Stomach (tissue), 9 donors: ENCODE data around the gene AFAP1. TPM values are rescaled to one million over a fixed set of nuclear protein-coding genes. Genes with fewer than 3 reads are reported as not detected.
A peak's percentile ranks its signal among the peaks of the same experiment; 100 is the strongest.

Experiments
- DNase-seq, 2 donors: peaks; one replicate each; pipeline versions ENCODE4 v3.0.0 to v3.0.0-alpha.2; 2013 to 2019
- H3K27ac ChIP-seq, 5 donors: fragments of 200-600 bp in 4 of 5; sonication (generic) in 4 of 5; one replicate each; pipeline ENCODE4 v1.5.1; 2013 to 2019; ENCODE audit warnings: mild to moderate bottlenecking in 1 of 5, moderate library complexity in 1 of 5
- H3K27me3 ChIP-seq, 3 donors: fragments of 200-600 bp; sonication (generic); one replicate each; pipeline ENCODE4 v1.5.1; 2017 to 2019; ENCODE audit warnings: mixed run types in 1 of 3
- H3K36me3 ChIP-seq, 4 donors: fragments of 200-600 bp; sonication (generic); 1 replicate in 3 of 4; 2 replicates in 1 of 4; pipeline ENCODE4 v1.5.1; 2016 to 2019
- H3K4me1 ChIP-seq, 4 donors: fragments of 200-600 bp; sonication (generic); one replicate each; pipeline ENCODE4 v1.5.1; 2016 to 2019
- H3K4me3 ChIP-seq, 4 donors: fragments of 200-600 bp; sonication (generic) in 3 of 4; one replicate each; pipeline ENCODE4 v1.5.1; 2016 to 2019; ENCODE audit warnings: mild to moderate bottlenecking in 1 of 4
- H3K9me3 ChIP-seq, 4 donors: fragments of 200-600 bp; sonication (generic); one replicate each; pipeline ENCODE4 v1.5.1; 2016 to 2019
- CTCF ChIP-seq, 7 experiments: fragments of 450-650 bp in 4 of 7; fragments of 200-600 bp in 3 of 7; sonication (generic) in 3 of 7; IDR thresholded peaks; one replicate each; pipeline ENCODE4 v1.5.1; 2016 to 2019; ENCODE audit warnings: antibody characterized with exemption in 7 of 7, control low read depth in 2 of 7, mild to moderate bottlenecking in 1 of 7
- EP300 ChIP-seq: sonication (generic); formaldehyde crosslinking; IDR thresholded peaks from one replicate; pipeline ENCODE4 v1.6.1; 2017; ENCODE audit warnings: antibody characterized with exemption
- POLR2A ChIP-seq, 4 donors: fragments of 450-650 bp; IDR thresholded peaks; one replicate each; pipeline ENCODE4 v1.6.1; 2016; ENCODE audit warnings: antibody characterized with exemption in 4 of 4, control low read depth in 2 of 4, mild to moderate bottlenecking in 1 of 4, moderate library complexity in 1 of 4
- POLR2AphosphoS5 ChIP-seq, 3 donors: sonication (generic); formaldehyde crosslinking; IDR thresholded peaks; one replicate each; pipeline ENCODE4 v1.6.1; 2016; ENCODE audit warnings: antibody characterized with exemption in 3 of 3
- WGBS, 5 donors: extraction: QIAGEN DNeasy Blood & Tissue Kit in 3 of 5; methylation state at CpG; one replicate each; pipeline versions ENCODE4 v1.1.5 to v1.1.7; 2013 to 2018; 5-methylcytosine and 5-hydroxymethylcytosine counted together
- intact Hi-C: fragments of 100-400 bp; cut with DNase I; formaldehyde crosslinking; loops from one replicate; pipeline ENCODE4 v1.15.1; 2023; ENCODE audit warnings: low total_unique reads
- polyA plus RNA-seq, 3 donors: library from polyadenylated mRNA; stranded (reverse); fragments of 200-250 nt; gene quantifications; one replicate each; pipeline ENCODE4 v1.2.3, GENCODE V29; 2013
- total RNA-seq, 5 donors: library from RNA; depleted of rRNA; stranded (reverse); fragments of >200 nt; gene quantifications; one replicate each; pipeline versions ENCODE4 v1.1.0 to v1.2.3, GENCODE V29; 2014 to 2016
- donor health status: healthy with polysubstance abuse.
- donor health status: Bipolar disorder and iron deficiency.
- donor health status: healthy.

AFAP1 gene
- total and polyA plus RNA-seq, 8 donors: 4.1 to 88.9 (median 12.8) TPM

- Histone ChIP-seq H3K27me3 (no peaks in the 10 kb centered on the region), H3K4me3 (no peak overlapping the region), H3K36me3 (no peaks in the 10 kb centered on the region), H3K27ac (no peak overlapping the region), H3K9me3 (no peaks in the 10 kb centered on the region), H3K4me1 (peaks cover 9 to 37% (median 20%) of the 10 kb centered on the region in 4 donors)
- no peak for TF ChIP-seq POLR2AphosphoS5 (IDR thresholded peaks at IDR 0.05)
- intact Hi-C loops: no loop called here
- DNase-seq: no peak
- WGBS, 5 donors: 93 to 98% (median 98%) methylated on average over 12 of the region's 12 CpGs
Measured at GRCh38 chr4:7963691-7964090, 24.0 kb upstream of the AFAP1 start.

GRCh38 chr4:7962609-7963508 lies 23.2 kb upstream of the AFAP1 start:
- H3K36me3 ChIP-seq: no peaks in the 10 kb centered on the region
- no peaks in the 10 kb centered on the region for H3K9me3 ChIP-seq
- DNase-seq: no peak
- H3K27ac ChIP-seq: no peak overlapping the region
- 84 to 90% (median 89%) methylated on average over 17 of the region's 17 CpGs for WGBS, 5 donors
- H3K27me3 ChIP-seq: no peaks in the 10 kb centered on the region
- H3K4me1 ChIP-seq: peaks cover 9 to 31% (median 20%) of the 10 kb centered on the region in 4 donors
- intact Hi-C loops: no loop called here
- no peak overlapping the region for H3K4me3 ChIP-seq
- no peak for TF ChIP-seq EP300
- TF ChIP-seq POLR2A (IDR thresholded peaks at IDR 0.05): no peak
- no peak for TF ChIP-seq CTCF (IDR thresholded peaks at IDR 0.05)

GRCh38 chr4:7960790-7961655 lies 21.4 kb upstream of the AFAP1 start:
- H3K27ac ChIP-seq: peak overlapping the region in 4 of 5 donors; percentile 27 to 81 (median 54)
- no peaks in the 10 kb centered on the region for H3K9me3 ChIP-seq
- peak in 1 of 2 donors; percentile 93 for DNase-seq
- TF ChIP-seq EP300 (no peak), POLR2AphosphoS5 (IDR thresholded peaks at IDR 0.05) (peak in 2 of 3 donors; percentile 9 to 34)
- no peaks in the 10 kb centered on the region for H3K27me3 ChIP-seq
- no peaks in the 10 kb centered on the region for H3K36me3 ChIP-seq
- intact Hi-C loops: no loop called here
- H3K4me1 ChIP-seq: peaks cover 9 to 32% (median 20%) of the 10 kb centered on the region in 4 donors
- no peak overlapping the region for H3K4me3 ChIP-seq
- 45 to 62% (median 56%) methylated on average over 18 to 19 of the region's 19 CpGs for WGBS, 5 donors

- WGBS, 5 donors: 67 to 82% (median 78%) methylated on average over 7 to 11 of the region's 11 CpGs
- H3K9me3 ChIP-seq: no peaks in the 10 kb centered on the region
- intact Hi-C loops: no loop called here
- H3K36me3 ChIP-seq: no peaks in the 10 kb centered on the region
- TF ChIP-seq POLR2A (IDR thresholded peaks at IDR 0.05): no peak
- no peak for TF ChIP-seq CTCF (IDR thresholded peaks at IDR 0.05)
- TF ChIP-seq EP300: no peak
- TF ChIP-seq POLR2AphosphoS5 (IDR thresholded peaks at IDR 0.05): no peak
- H3K4me1 ChIP-seq: peaks cover 9 to 34% (median 22%) of the 10 kb centered on the region in 4 donors
- H3K4me3 ChIP-seq: no peak overlapping the region
- H3K27me3 ChIP-seq: no peaks in the 10 kb centered on the region
- no peak for DNase-seq
- H3K27ac ChIP-seq: peak overlapping the region in 4 of 5 donors; percentile 27 to 81 (median 54)
Measured at GRCh38 chr4:7960017-7960789, 20.5 kb upstream of the AFAP1 start.

- Histone ChIP-seq H3K36me3 (no peaks in the 10 kb centered on the region), H3K4me1 (peaks cover 9 to 27% (median 18%) of the 10 kb centered on the region in 4 donors), H3K9me3 (no peaks in the 10 kb centered on the region), H3K4me3 (no peak overlapping the region), H3K27me3 (no peaks in the 10 kb centered on the region), H3K27ac (no peak overlapping the region)
- WGBS, 5 donors: 75 to 83% (median 79%) methylated on average over 6 to 7 of the region's 7 CpGs
- DNase-seq: no peak
- intact Hi-C loops: no loop called here
- no peak for TF ChIP-seq CTCF (IDR thresholded peaks at IDR 0.05)
Measured at GRCh38 chr4:7959078-7959477, 19.4 kb upstream of the AFAP1 start.
